ENCODE data around the gene CASP1.

The CASP1 gene

GRCh38 chr11:105032495-105032894 lies 2.4 kb downstream of the CASP1 start:
- H3K79me2 ChIP-seq (ENCODE audit: control insufficient read depth, low read length), result no peaks in the 10 kb centered on the region
- no peaks in the 10 kb centered on the region for H3K36me3 ChIP-seq (ENCODE audit: control insufficient read depth, low read length)
- no peaks in the 10 kb centered on the region for H4K20me1 ChIP-seq (ENCODE audit: control insufficient read depth, insufficient read depth, low read depth, low read length)
- no peak overlapping the region for H3K4me2 ChIP-seq (ENCODE audit: low read length)
- H3K27ac ChIP-seq (ENCODE audit: low read depth, low read length), result no peak overlapping the region
- H3K4me3 ChIP-seq (ENCODE audit: low read length), result no peak overlapping the region
- no peaks in the 10 kb centered on the region for H3F3A ChIP-seq (ENCODE audit: control insufficient read depth, insufficient read depth)
- no peak for TF ChIP-seq CTCF (IDR thresholded peaks at IDR 0.05; ENCODE audit: low read depth, low read length, poor library complexity, severe bottlenecking)
- TF ChIP-seq EZH2phosphoT487 (IDR thresholded peaks at IDR 0.05; ENCODE audit: borderline replicate concordance, low read length), result no peak
- no peaks in the 10 kb centered on the region for H3K9me3 ChIP-seq (ENCODE audit: control insufficient read depth, insufficient read depth, low read length)
- no peaks in the 10 kb centered on the region for H3K27me3 ChIP-seq (ENCODE audit: control insufficient read depth, low read length)
- no peaks in the 10 kb centered on the region for H3K4me1 ChIP-seq (ENCODE audit: control insufficient read depth, low read length)
- no peaks in the 10 kb centered on the region for H3K9me2 ChIP-seq (replicated peaks; ENCODE audit: control insufficient read depth, low read length)

- Histone ChIP-seq H3K4me2 (ENCODE audit: low read length) (no peak overlapping the region), H3K4me1 (ENCODE audit: control insufficient read depth, low read length) (0 out of 2 replicates have a peak, but pooled peaks cover 5% of the 10 kb centered on the region), H3K79me2 (ENCODE audit: control insufficient read depth, low read length) (no peaks in the 10 kb centered on the region)
Observed at GRCh38 chr11:105027678-105028077, 7.3 kb downstream of the CASP1 start.

GRCh38 chr11:105024394-105024793 lies 10.6 kb downstream of the CASP1 start:
- Histone ChIP-seq H3K4me1 (ENCODE audit: control insufficient read depth, low read length) (0 out of 2 replicates have a peak, but pooled peaks cover 5% of the 10 kb centered on the region), H3K9me3 (ENCODE audit: control insufficient read depth, insufficient read depth, low read length) (no peaks in the 10 kb centered on the region), H3K4me3 (ENCODE audit: low read length) (no peak overlapping the region), H3K36me3 (ENCODE audit: control insufficient read depth, low read length) (no peaks in the 10 kb centered on the region), H3K4me2 (ENCODE audit: low read length) (no peak overlapping the region), H4K20me1 (ENCODE audit: control insufficient read depth, insufficient read depth, low read depth, low read length) (no peaks in the 10 kb centered on the region), H3K27ac (ENCODE audit: low read depth, low read length) (no peak overlapping the region), H3K9me2 (replicated peaks; ENCODE audit: control insufficient read depth, low read length) (no peaks in the 10 kb centered on the region), H3K27me3 (ENCODE audit: control insufficient read depth, low read length) (no peaks in the 10 kb centered on the region), H3F3A (ENCODE audit: control insufficient read depth, insufficient read depth) (no peaks in the 10 kb centered on the region), H3K79me2 (ENCODE audit: control insufficient read depth, low read length) (no peaks in the 10 kb centered on the region)
- no peak for TF ChIP-seq EZH2phosphoT487 (IDR thresholded peaks at IDR 0.05; ENCODE audit: borderline replicate concordance, low read length)
- no peak for TF ChIP-seq CTCF (IDR thresholded peaks at IDR 0.05; ENCODE audit: low read depth, low read length, poor library complexity, severe bottlenecking)

More at GRCh38 chr11:105027678-105028077, 7.3 kb downstream of the CASP1 start:
- no peaks in the 10 kb centered on the region for H3K27me3 ChIP-seq (ENCODE audit: control insufficient read depth, low read length)
- TF ChIP-seq EZH2phosphoT487 (IDR thresholded peaks at IDR 0.05; ENCODE audit: borderline replicate concordance, low read length), result no peak
- TF ChIP-seq CTCF (IDR thresholded peaks at IDR 0.05; ENCODE audit: low read depth, low read length, poor library complexity, severe bottlenecking), result no peak
- H3K4me3 ChIP-seq (ENCODE audit: low read length), result no peak overlapping the region
- no peaks in the 10 kb centered on the region for H3K36me3 ChIP-seq (ENCODE audit: control insufficient read depth, low read length)
- no peaks in the 10 kb centered on the region for H3F3A ChIP-seq (ENCODE audit: control insufficient read depth, insufficient read depth)
- H4K20me1 ChIP-seq (ENCODE audit: control insufficient read depth, insufficient read depth, low read depth, low read length), result no peaks in the 10 kb centered on the region
- no peaks in the 10 kb centered on the region for H3K9me3 ChIP-seq (ENCODE audit: control insufficient read depth, insufficient read depth, low read length)
- no peaks in the 10 kb centered on the region for H3K9me2 ChIP-seq (replicated peaks; ENCODE audit: control insufficient read depth, low read length)
- H3K27ac ChIP-seq (ENCODE audit: low read depth, low read length), result no peak overlapping the region

Data from DOHH2 (cell line).